ENCODE measurements around the gene DCAKD. TPM values are rescaled to one million over a fixed set of nuclear protein-coding genes. Genes with fewer than 3 reads are reported as not detected.

DCAKD gene
- total RNA-seq, 1 experiment from 2014 or later = 48.3 TPM

- no peak overlapping the region for H3K9ac ChIP-seq (ENCODE audit: extremely low read depth, insufficient read length, low read length)
- peak overlapping the region in 1 of 2 experiments; percentile 60; a peak in 3 of 5 replicates for H3K4me3 Mint-ChIP-seq
- no peak overlapping the region for H2BK12ac ChIP-seq (ENCODE audit: insufficient read length, low read depth, low read length)
- no peak overlapping the region for H4K8ac ChIP-seq (replicated peaks; ENCODE audit: insufficient read length, low read depth, low read length)
- no peak overlapping the region for H2BK5ac ChIP-seq (ENCODE audit: insufficient read length, low read length)
- H3K18ac ChIP-seq (ENCODE audit: insufficient read length, low read depth, low read length) = no peak overlapping the region
- H3K4me1 Mint-ChIP-seq = peaks cover 31 to 51% of the 10 kb centered on the region in 2 experiments
- no peak overlapping the region for H2BK120ac ChIP-seq (ENCODE audit: low read depth, low read length, poor library complexity, severe bottlenecking)
- H4K5ac ChIP-seq (ENCODE audit: insufficient read length, low read depth, low read length) = no peak overlapping the region
- H3K36me3 Mint-ChIP-seq (ENCODE audit: insufficient read depth in 1 of 3, low read depth in 3 of 3) = no peaks in the 10 kb centered on the region; a peak in 1 of 7 replicates
- DNase-seq = no peak
- no peak overlapping the region for H3K23ac ChIP-seq (ENCODE audit: insufficient read length, low read depth, low read length)
- no peak overlapping the region for H2AK5ac ChIP-seq (ENCODE audit: insufficient read length, low read length)
- peaks cover 3 to 5% of the 10 kb centered on the region in 2 experiments; a peak in 4 of 5 replicates for H3K9me3 Mint-ChIP-seq
- no CpG with 5 or more reads among the region's 3 CpGs for WGBS (ENCODE audit: extremely low coverage, insufficient read length, low lambda C conversion rate)
- no peaks in the 10 kb centered on the region for H3K79me2 ChIP-seq (ENCODE audit: insufficient read depth, low read length)
- H2BK15ac ChIP-seq (ENCODE audit: low read depth, low read length) = no peak overlapping the region
- no peak overlapping the region for H2AFZ ChIP-seq (ENCODE audit: low read length)
- H3K79me1 ChIP-seq (ENCODE audit: insufficient read depth, low read depth, low read length, poor library complexity, severe bottlenecking) = no peaks in the 10 kb centered on the region
- H4K91ac ChIP-seq (ENCODE audit: insufficient read length, low read depth, low read length) = no peak overlapping the region
- H3K27me3 Mint-ChIP-seq (ENCODE audit: low read depth) = peaks cover 27% of the 10 kb centered on the region
- no peak overlapping the region for H3K56ac ChIP-seq (ENCODE audit: insufficient read length, low read depth, low read length)
- no peak overlapping the region; the same call in 1 of the 2 replicates for H3K14ac ChIP-seq (ENCODE audit: insufficient read depth, low read length)
- peaks cover 12% of the 10 kb centered on the region; the same call in 1 of the 2 replicates for H3K4me1 ChIP-seq (ENCODE audit: insufficient read depth, low read length)
- H3K27me3 ChIP-seq (ENCODE audit: insufficient read depth, low read length) = no peaks in the 10 kb centered on the region
- H3T11ph ChIP-seq (ENCODE audit: low read length) = no peak overlapping the region
- no peak overlapping the region for H3K4ac ChIP-seq (ENCODE audit: low read depth, low read length)
- no peaks in the 10 kb centered on the region for H4K20me1 ChIP-seq (ENCODE audit: control insufficient read depth, insufficient read depth, insufficient read length)
- no peak overlapping the region for H3K27ac ChIP-seq (ENCODE audit: insufficient read length, low read depth, low read length)
- H3K23me2 ChIP-seq (ENCODE audit: insufficient read length, low read depth, low read length, poor library complexity, severe bottlenecking) = no peaks in the 10 kb centered on the region
- no peaks in the 10 kb centered on the region for H3K9me3 ChIP-seq (ENCODE audit: control insufficient read depth, low read depth, low read length)
- peak overlapping the region in 1 of 3 experiments; percentile 70; a peak in 1 of 7 replicates for H3K27ac Mint-ChIP-seq
- H3K4me2 ChIP-seq (ENCODE audit: insufficient read depth, insufficient read length, low read length) = no peak overlapping the region
- TF ChIP-seq CTCF (conservative IDR thresholded peaks at IDR 0.05) = no peak
- H2BK20ac ChIP-seq (ENCODE audit: low read depth, low read length, poor library complexity, severe bottlenecking) = no peak overlapping the region
Measured at GRCh38 chr17:45004388-45004787, 47.0 kb downstream of the DCAKD start.

Measured in H9 (cell line).